MM.1S (cell line): ENCODE measurements around the gene LEO1.

Experiments
- DNase-seq: peaks from one replicate; pipeline ENCODE4 v3.0.0-alpha.2; 2015
- H2AFZ ChIP-seq: fragments of 300-600 bp; sonication (generic); 2 replicates; pipeline ENCODE4 v1.6.0; 2016; ENCODE audit warnings: antibody characterized with exemption, low read length
- H3F3A ChIP-seq: fragments of 300-600 bp; sonication (generic); 2 replicates; pipeline ENCODE4 v1.6.1; 2016; ENCODE audit warnings: mild to moderate bottlenecking, antibody characterized with exemption, low read length, moderate library complexity, mixed read lengths; ENCODE audit not compliant: insufficient read depth
- H3K27ac ChIP-seq: fragments of 300-600 bp; sonication (generic); 2 replicates; pipeline ENCODE4 v1.5.1; 2016; ENCODE audit warnings: mild to moderate bottlenecking, low read length
- H3K27me3 ChIP-seq: fragments of 300-600 bp; sonication (generic); replicated peaks from 2 replicates; pipeline ENCODE4 v1.6.0; 2016; ENCODE audit warnings: low read length; ENCODE audit not compliant: insufficient read depth
- H3K36me3 ChIP-seq: fragments of 300-600 bp; sonication (generic); replicated peaks from 2 replicates; pipeline ENCODE4 v1.6.1; 2016; ENCODE audit warnings: mild to moderate bottlenecking, low read length, mixed read lengths; ENCODE audit not compliant: insufficient read depth
- H3K4me1 ChIP-seq: fragments of 300-600 bp; sonication (generic); 2 replicates; pipeline ENCODE4 v1.6.1; 2016; ENCODE audit warnings: low read length, mixed read lengths
- H3K4me2 ChIP-seq: fragments of 300-600 bp; sonication (generic); 2 replicates; pipeline ENCODE4 v1.6.0; 2016; ENCODE audit warnings: low read depth, low read length
- H3K4me3 ChIP-seq: fragments of 300-600 bp; sonication (generic); 2 replicates; pipeline ENCODE4 v1.5.1; 2016; ENCODE audit warnings: low read length, mixed read lengths
- H3K79me2 ChIP-seq: fragments of 300-600 bp; sonication (generic); 2 replicates; pipeline ENCODE4 v1.6.1; 2016; ENCODE audit warnings: mixed run types, low read length, mixed read lengths
- H3K9ac ChIP-seq: fragments of 300-600 bp; sonication (generic); 2 replicates; pipeline ENCODE4 v1.6.1; 2016; ENCODE audit warnings: low read length, mixed read lengths
- H3K9me2 ChIP-seq: fragments of 300-600 bp; sonication (generic); replicated peaks from 2 replicates; pipeline ENCODE4 v1.6.1; 2016; ENCODE audit warnings: mild to moderate bottlenecking, low read length, mixed read lengths; ENCODE audit not compliant: insufficient read depth
- H3K9me3 ChIP-seq: fragments of 300-600 bp; sonication (generic); replicated peaks from 2 replicates; pipeline ENCODE4 v1.6.1; 2016; ENCODE audit warnings: mild to moderate bottlenecking, low read length, mixed read lengths; ENCODE audit not compliant: insufficient read depth
- H4K20me1 ChIP-seq: fragments of 300-600 bp; sonication (generic); 2 replicates; pipeline ENCODE4 v1.6.1; 2016; ENCODE audit warnings: mild to moderate bottlenecking, low read length, moderate library complexity, mixed read lengths; ENCODE audit not compliant: insufficient read depth
- EZH2 ChIP-seq: fragments of 300-600 bp; sonication (generic); optimal IDR thresholded peaks from 2 replicates; pipeline ENCODE3; 2017; ENCODE audit warnings: low read depth, mild to moderate bottlenecking, antibody characterized with exemption, low read length, mixed read lengths
- EZH2phosphoT487 ChIP-seq: fragments of 300-600 bp; sonication (generic); IDR thresholded peaks from 2 replicates; pipeline ENCODE4 v1.6.1; 2018; ENCODE audit warnings: antibody characterized with exemption, low read length
- TF ChIP-seq, protein P1 (sequence below): fragments of 300-600 bp; sonication (generic); IDR thresholded peaks from 2 replicates; pipeline ENCODE4 v1.5.1; 2016; ENCODE audit warnings: antibody characterized with exemption, low read length, mixed read lengths

Gene LEO1

DNA sequence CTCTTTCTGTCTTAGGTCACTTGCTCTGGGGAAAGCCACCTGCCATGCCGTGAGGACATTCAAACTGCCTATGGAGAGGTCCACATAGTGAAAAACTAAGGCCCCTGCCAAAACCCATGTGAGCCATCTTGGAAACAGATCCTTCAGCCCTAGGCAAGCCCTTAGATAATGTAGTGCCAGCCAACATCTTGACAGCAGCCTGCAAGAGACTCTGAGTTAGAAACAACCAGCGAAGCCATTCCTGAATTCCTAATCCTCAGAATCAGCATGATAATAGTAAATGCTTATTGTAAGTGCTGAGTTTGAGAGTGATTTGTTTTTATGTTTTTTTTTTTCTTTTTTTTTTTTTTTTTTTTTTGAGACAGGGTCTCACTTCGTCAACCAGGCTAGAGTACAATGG is 40.6 kb downstream of the LEO1 start:
- H3K79me2 ChIP-seq, result no peaks in the 10 kb centered on the region
- H2AFZ ChIP-seq, result no peak overlapping the region
- H3K27me3 ChIP-seq, result no peaks in the 10 kb centered on the region
- H3K27ac ChIP-seq, result no peak overlapping the region
- no peaks in the 10 kb centered on the region for H3K4me1 ChIP-seq
- no peak overlapping the region for H3K4me3 ChIP-seq
- DNase-seq, result no peak
- no peak overlapping the region for H3K4me2 ChIP-seq
- H3K9ac ChIP-seq, result no peak overlapping the region
- no peaks in the 10 kb centered on the region for H3K9me2 ChIP-seq
- no peaks in the 10 kb centered on the region for H3F3A ChIP-seq
- no peaks in the 10 kb centered on the region for H3K9me3 ChIP-seq
- TF ChIP-seq EZH2 (no peak), EZH2phosphoT487 (no peak)
- TF ChIP-seq, protein P1, sequence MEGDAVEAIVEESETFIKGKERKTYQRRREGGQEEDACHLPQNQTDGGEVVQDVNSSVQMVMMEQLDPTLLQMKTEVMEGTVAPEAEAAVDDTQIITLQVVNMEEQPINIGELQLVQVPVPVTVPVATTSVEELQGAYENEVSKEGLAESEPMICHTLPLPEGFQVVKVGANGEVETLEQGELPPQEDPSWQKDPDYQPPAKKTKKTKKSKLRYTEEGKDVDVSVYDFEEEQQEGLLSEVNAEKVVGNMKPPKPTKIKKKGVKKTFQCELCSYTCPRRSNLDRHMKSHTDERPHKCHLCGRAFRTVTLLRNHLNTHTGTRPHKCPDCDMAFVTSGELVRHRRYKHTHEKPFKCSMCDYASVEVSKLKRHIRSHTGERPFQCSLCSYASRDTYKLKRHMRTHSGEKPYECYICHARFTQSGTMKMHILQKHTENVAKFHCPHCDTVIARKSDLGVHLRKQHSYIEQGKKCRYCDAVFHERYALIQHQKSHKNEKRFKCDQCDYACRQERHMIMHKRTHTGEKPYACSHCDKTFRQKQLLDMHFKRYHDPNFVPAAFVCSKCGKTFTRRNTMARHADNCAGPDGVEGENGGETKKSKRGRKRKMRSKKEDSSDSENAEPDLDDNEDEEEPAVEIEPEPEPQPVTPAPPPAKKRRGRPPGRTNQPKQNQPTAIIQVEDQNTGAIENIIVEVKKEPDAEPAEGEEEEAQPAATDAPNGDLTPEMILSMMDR, result no peak
- H3K36me3 ChIP-seq, result no peaks in the 10 kb centered on the region
- H4K20me1 ChIP-seq, result no peaks in the 10 kb centered on the region

DNA sequence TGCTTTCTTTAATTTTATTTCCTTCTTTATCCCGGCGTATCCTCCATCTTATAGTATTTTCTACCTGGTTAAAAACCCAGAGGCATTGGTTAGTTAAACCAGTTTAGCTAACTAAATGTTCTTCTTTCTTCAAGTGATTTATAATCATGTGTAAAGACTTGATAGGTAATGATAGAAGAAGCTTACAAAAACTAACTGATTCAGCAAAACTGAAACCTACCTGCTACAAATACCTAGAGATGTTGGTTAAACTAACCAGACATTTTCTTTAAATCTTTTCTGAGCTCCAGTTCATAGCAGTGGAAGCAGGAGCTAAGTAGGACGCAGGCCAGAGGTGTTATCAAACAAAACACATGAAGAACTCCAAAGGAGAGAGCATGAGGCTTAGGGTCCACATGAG is 44.8 kb downstream of the LEO1 start:
- Histone ChIP-seq H3K4me1 (no peaks in the 10 kb centered on the region), H3K9me3 (no peaks in the 10 kb centered on the region), H3K9ac (no peak overlapping the region), H3K4me3 (no peak overlapping the region), H3K4me2 (no peak overlapping the region), H3K27ac (no peak overlapping the region), H3K36me3 (no peaks in the 10 kb centered on the region), H3F3A (no peaks in the 10 kb centered on the region), H2AFZ (no peak overlapping the region), H3K79me2 (no peaks in the 10 kb centered on the region), H3K27me3 (no peaks in the 10 kb centered on the region), H3K9me2 (no peaks in the 10 kb centered on the region), H4K20me1 (no peaks in the 10 kb centered on the region)
- TF ChIP-seq EZH2 (no peak), EZH2phosphoT487 (no peak)
- TF ChIP-seq, protein P1, result no peak
- DNase-seq, result no peak

DNA sequence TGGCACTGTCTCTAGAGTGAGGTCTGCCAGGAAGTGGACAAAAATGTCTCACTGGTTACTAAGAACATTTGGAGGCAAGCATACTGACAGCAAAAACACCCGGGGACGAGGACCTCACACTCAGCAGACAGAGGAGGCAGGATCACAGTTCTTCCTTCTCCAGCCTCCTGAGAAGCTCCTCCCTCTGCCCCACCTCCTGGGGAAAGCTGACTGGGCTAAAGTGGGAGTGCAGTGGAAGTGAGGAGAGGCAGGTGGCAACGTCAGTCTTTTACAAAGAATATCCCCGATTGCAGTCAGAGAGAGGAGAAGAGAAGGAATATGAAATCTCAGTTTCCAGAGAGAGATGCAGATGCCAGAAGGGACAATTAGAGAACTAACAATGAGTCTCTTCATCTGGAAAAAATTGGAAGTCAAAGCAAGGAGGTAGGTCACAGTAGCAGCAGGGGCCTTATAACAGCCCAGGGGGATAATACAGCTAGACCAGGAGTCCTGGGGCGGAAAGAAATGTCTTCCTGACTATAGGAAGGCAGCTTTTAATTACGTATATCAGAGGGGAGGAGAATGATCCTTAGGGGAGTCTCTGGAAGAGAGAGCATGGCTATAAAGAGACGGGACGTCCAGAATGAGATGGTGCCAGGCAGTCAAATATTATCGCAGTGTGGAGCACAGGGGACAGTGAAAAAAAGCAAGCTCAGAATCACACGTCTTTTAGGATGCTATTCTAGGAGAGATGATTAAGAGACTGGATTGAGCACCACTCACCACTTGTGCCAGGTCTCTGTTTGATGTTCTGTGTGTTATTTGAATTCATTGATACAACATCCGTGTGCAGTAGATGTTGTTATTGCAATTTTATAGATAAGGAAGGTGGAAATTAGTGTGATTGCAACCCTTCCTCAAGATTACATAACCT is 47.2 kb downstream of the LEO1 start:
- no peak overlapping the region for H2AFZ ChIP-seq
- TF ChIP-seq EZH2phosphoT487 (no peak), EZH2 (no peak)
- TF ChIP-seq, protein P1, result no peak
- no peaks in the 10 kb centered on the region for H4K20me1 ChIP-seq
- H3K4me3 ChIP-seq, result no peak overlapping the region
- no peaks in the 10 kb centered on the region for H3K9me2 ChIP-seq
- no peaks in the 10 kb centered on the region for H3K79me2 ChIP-seq
- H3K27ac ChIP-seq, result no peak overlapping the region
- H3K27me3 ChIP-seq, result no peaks in the 10 kb centered on the region
- no peaks in the 10 kb centered on the region; the same call in 1 of the 2 replicates for H3K36me3 ChIP-seq
- no peaks in the 10 kb centered on the region for H3K9me3 ChIP-seq
- DNase-seq, result no peak
- H3K4me2 ChIP-seq, result no peak overlapping the region
- H3K9ac ChIP-seq, result no peak overlapping the region
- H3K4me1 ChIP-seq, result no peaks in the 10 kb centered on the region
- no peaks in the 10 kb centered on the region for H3F3A ChIP-seq
